Cerebellar cortex (tissue), 1 donor: ENCODE data around the gene CCL28.

ENCODE experiments used
- DNase-seq: peaks from one replicate; pipeline ENCODE4 v3.0.0-alpha.2; 2015; ENCODE audit warnings: low spot score

Gene CCL28

DNA sequence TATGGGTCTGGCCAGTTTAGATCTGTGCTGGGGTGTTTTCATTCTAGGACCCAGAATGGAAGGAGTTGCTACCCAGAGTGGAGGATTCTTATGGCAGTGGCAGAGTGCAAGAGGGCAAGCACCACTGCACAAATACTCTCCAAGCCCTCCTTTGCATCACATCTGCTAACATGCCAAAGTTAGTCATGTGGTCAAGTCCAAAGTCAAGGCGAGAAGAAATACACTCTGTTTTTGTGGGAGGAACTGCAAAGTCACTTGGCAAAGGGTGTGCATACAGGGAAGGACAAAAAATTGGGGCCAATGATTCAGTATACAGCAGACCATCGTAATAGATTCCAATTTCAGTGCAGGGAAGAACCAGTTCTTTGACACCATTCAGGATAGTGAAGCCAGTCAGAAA lies 55.1 kb downstream of the CCL28 start:
- no peak for DNase-seq

- DNase-seq, result no peak
Measured at GRCh38 chr5:43354774-43355173, 57.4 kb downstream of the CCL28 start.

GRCh38 chr5:43353668-43354067 lies 58.5 kb downstream of the CCL28 start:
- no peak for DNase-seq

DNA sequence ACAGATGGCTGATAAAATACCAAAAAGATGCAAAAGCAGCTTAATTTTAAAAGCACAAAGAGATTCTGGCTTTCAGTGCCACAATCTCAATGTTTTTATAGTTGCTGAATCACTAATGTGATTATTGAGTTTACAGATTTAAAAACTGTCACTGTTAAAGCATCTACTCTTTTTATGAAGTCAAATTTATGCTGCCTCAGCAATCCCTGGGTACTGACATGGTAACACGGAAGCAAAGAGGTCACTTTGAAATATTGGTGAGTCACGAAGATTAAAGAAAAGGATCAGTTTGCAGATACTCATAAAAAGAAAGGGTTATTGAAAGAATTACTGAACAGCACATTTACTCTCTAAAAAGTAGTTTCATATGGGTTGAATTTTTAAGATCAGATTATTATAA lies 59.3 kb downstream of the CCL28 start:
- no peak for DNase-seq

DNA sequence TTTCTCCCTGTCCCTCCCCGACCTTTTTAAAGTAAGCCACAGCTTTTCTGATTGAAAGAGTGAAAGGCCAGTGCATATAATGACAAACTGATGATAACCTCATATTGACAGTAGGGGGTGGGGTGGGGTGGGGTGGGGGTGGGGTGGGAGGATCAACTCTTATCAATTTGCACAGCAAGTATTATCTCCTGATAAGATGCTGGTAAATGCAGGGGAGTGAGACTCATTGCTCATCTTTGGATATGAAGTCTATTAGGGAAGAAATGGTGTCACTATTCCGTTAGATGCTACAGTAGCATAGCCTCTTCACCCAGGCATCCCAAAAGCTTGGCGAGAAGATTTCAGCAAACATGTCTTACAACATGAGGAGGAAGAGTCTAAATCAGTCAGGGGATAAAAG lies 60.1 kb downstream of the CCL28 start:
- no peak for DNase-seq

- DNase-seq, result no peak
Measured at GRCh38 chr5:43348861-43349363, 63.3 kb downstream of the CCL28 start.

GRCh38 chr5:43348207-43348606 lies 64.0 kb downstream of the CCL28 start:
- DNase-seq, result no peak

DNA sequence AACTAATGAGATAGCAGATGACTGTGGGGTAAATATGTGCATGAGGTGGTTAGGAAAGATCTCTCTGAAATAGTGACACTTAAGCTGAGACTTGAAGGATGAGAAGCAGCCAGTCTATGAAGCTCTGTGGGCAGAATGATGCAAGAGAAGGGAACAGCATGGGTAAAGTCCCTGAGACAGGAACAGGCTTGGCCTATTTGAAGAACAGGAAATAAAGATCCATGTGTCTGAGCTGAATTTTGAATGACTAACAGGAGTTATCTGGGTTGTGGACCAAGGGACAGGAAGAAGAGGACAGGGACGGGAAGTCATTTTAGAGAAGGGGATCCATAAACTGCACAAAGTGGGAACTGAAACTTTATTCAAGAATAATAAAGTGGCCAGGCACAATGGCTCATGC lies 73.3 kb downstream of the CCL28 start:
- DNase-seq, result no peak

- DNase-seq, result no peak
Measured at GRCh38 chr5:43336159-43336558, 76.0 kb downstream of the CCL28 start.

GRCh38 chr5:43335681-43336080 lies 76.5 kb downstream of the CCL28 start:
- DNase-seq, result no peak

GRCh38 chr5:43332401-43332800 lies 79.8 kb downstream of the CCL28 start:
- no peak for DNase-seq
